GM18867 (cell line): ENCODE data around the gene ARL17B.
A peak's percentile ranks its signal among the peaks of the same experiment; 100 is the strongest.
"Not testable (repeated sequence)": the region's sequence is repeated elsewhere in the genome, so short reads cannot be mapped to it uniquely, and the experiment has no call there.

ENCODE experiments used
- ATAC-seq: cut with Tn5 transposase; IDR thresholded peaks from one replicate; pipeline ENCODE4 v1.9.1; 2021; ENCODE audit warnings: mild to moderate bottlenecking, moderate library complexity; ENCODE audit not compliant: unreplicated experiment

ARL17B gene

GRCh38 chr17:46361755-46362154, at the start of gene ARL17B:
ARL17B (minus strand) TSS chr17:46361766; CDS start chr17:46358397, 3,369 bp downstream.
- peak; percentile 94 for ATAC-seq

GRCh38 chr17:46409864-46410263, 48.3 kb upstream of the ARL17B start:
- not testable (repeated sequence) for ATAC-seq

- ATAC-seq: not testable (repeated sequence)
These were observed 45.6 kb upstream of the ARL17B start for GRCh38 chr17:46407155-46407554.

GRCh38 chr17:46401033-46401787, 39.6 kb upstream of the ARL17B start:
- ATAC-seq: not testable (repeated sequence)

GRCh38 chr17:46400543-46400942, 39.0 kb upstream of the ARL17B start:
- not testable (repeated sequence) for ATAC-seq

- ATAC-seq: not testable (repeated sequence)
These were observed 38.4 kb upstream of the ARL17B start for GRCh38 chr17:46399993-46400392.

GRCh38 chr17:46396292-46396691, 34.7 kb upstream of the ARL17B start:
- ATAC-seq: not testable (repeated sequence)

- not testable (repeated sequence) for ATAC-seq
These were observed 32.1 kb upstream of the ARL17B start for GRCh38 chr17:46393702-46394101.

- peak; percentile 64 for ATAC-seq
These were observed 23.9 kb upstream of the ARL17B start for GRCh38 chr17:46385491-46385890.

- ATAC-seq: not testable (repeated sequence)
These were observed 21.6 kb upstream of the ARL17B start for GRCh38 chr17:46383118-46383517.

- ATAC-seq: peak; percentile 32
These were observed 11.9 kb upstream of the ARL17B start for GRCh38 chr17:46373418-46373817.

- peak; percentile 77 for ATAC-seq
These were observed 11.0 kb upstream of the ARL17B start for GRCh38 chr17:46372236-46373229.

- not testable (repeated sequence) for ATAC-seq
These were observed 6.0 kb upstream of the ARL17B start for GRCh38 chr17:46367520-46367919.

GRCh38 chr17:46361145-46361735, 326 bp downstream of the ARL17B start:
- peak; percentile 38 for ATAC-seq

- not testable (repeated sequence) for ATAC-seq
These were observed 7.7 kb downstream of the ARL17B start for GRCh38 chr17:46353856-46354255.

- ATAC-seq: not testable (repeated sequence)
These were observed 12.5 kb downstream of the ARL17B start for GRCh38 chr17:46349060-46349459.

- ATAC-seq: not testable (repeated sequence)
These were observed 13.2 kb downstream of the ARL17B start for GRCh38 chr17:46348345-46348744.

- ATAC-seq: not testable (repeated sequence)
These were observed 19.4 kb downstream of the ARL17B start for GRCh38 chr17:46342131-46342530.

- not testable (repeated sequence) for ATAC-seq
These were observed 20.3 kb downstream of the ARL17B start for GRCh38 chr17:46341220-46341619.

GRCh38 chr17:46294831-46295230, 66.7 kb downstream of the ARL17B start, which contains the start of gene LRRC37A:
LRRC37A (plus strand) TSS chr17:46295131; CDS start chr17:46295134, 3 bp downstream.
- ATAC-seq: not testable (repeated sequence)

GRCh38 chr17:46291618-46292017, 69.9 kb downstream of the ARL17B start:
- not testable (repeated sequence) for ATAC-seq
